Lower leg skin (tissue), 4 donors: Measurements from ENCODE around the gene TRMT1. TPM values are rescaled to one million over a fixed set of nuclear protein-coding genes. Genes with fewer than 3 reads are reported as not detected.

Experiments
- DNase-seq, 2 donors: peaks; one replicate each; pipeline ENCODE4 v3.0.0-alpha.2; 2019; ENCODE audit warnings: low spot score in 2 of 2
- H3K4me3 ChIP-seq: fragments of 200-600 bp; sonication (generic); 2 replicates; pipeline ENCODE4 v1.5.1; 2017; ENCODE audit warnings: mild to moderate bottlenecking, low read depth; ENCODE audit not compliant: poor library complexity, severe bottlenecking
- CTCF ChIP-seq, 3 donors: fragments of 450-650 bp; IDR thresholded peaks; one replicate each; pipeline ENCODE4 v1.5.1; 2016; ENCODE audit warnings: antibody characterized with exemption in 3 of 3, mild to moderate bottlenecking in 3 of 3, moderate library complexity in 2 of 3
- POLR2A ChIP-seq, 2 donors: fragments of 450-650 bp; IDR thresholded peaks; one replicate each; pipeline ENCODE4 v1.6.1; 2016 to 2017; ENCODE audit warnings: antibody characterized with exemption in 2 of 2, mild to moderate bottlenecking in 1 of 2, moderate library complexity in 1 of 2
- WGBS, 2 donors: methylation state at CpG; one replicate each; pipeline ENCODE4 v1.1.5; 2018; 5-methylcytosine and 5-hydroxymethylcytosine counted together
- intact Hi-C: fragments of 100-400 bp; cut with DNase I; formaldehyde crosslinking; loops from one replicate; pipeline ENCODE4 v1.15.0; 2023; ENCODE audit warnings: low total_unique reads
- total RNA-seq, 4 donors: library from RNA; depleted of rRNA; stranded (reverse); fragments of >200 nt; gene quantifications; one replicate each; pipeline ENCODE4 v1.1.0, GENCODE V29; 2016

Gene TRMT1
- total RNA-seq, 4 donors from 2014 or later, result 17.7 to 60.4 (median 32.7) TPM

GRCh38 chr19:13121551-13122274 lies 5.2 kb upstream of the TRMT1 start:
- TF ChIP-seq POLR2A (IDR thresholded peaks at IDR 0.05) (no peak), CTCF (IDR thresholded peaks at IDR 0.05) (no peak)
- 80 to 82% methylated on average over 18 of the region's 18 CpGs for whole genome bisulfite sequencing, 2 donors
- DNase-seq, result no peak
- intact Hi-C loops, result no loop called here
- no peak overlapping the region for H3K4me3 ChIP-seq

GRCh38 chr19:13120817-13121216 lies 4.3 kb upstream of the TRMT1 start:
- intact Hi-C loops, result no loop called here
- TF ChIP-seq POLR2A (IDR thresholded peaks at IDR 0.05) (no peak), CTCF (IDR thresholded peaks at IDR 0.05) (no peak)
- no peak overlapping the region for H3K4me3 ChIP-seq
- no peak for DNase-seq
- WGBS, 2 donors, result 74 to 77% methylated on average over 10 of the region's 10 CpGs

- H3K4me3 ChIP-seq, result no peak overlapping the region
- TF ChIP-seq CTCF (IDR thresholded peaks at IDR 0.05), result no peak
- intact Hi-C loops, result no loop called here
- DNase-seq, result no peak
- 70 to 71% methylated on average over 6 to 8 of the region's 9 CpGs for WGBS, 2 donors
Observed at GRCh38 chr19:13120031-13120430, 3.5 kb upstream of the TRMT1 start.

GRCh38 chr19:13119627-13120026 lies 3.1 kb upstream of the TRMT1 start:
- no peak for TF ChIP-seq POLR2A (IDR thresholded peaks at IDR 0.05)
- no peak for TF ChIP-seq CTCF (IDR thresholded peaks at IDR 0.05)
- 58 to 68% methylated on average over 8 of the region's 8 CpGs for WGBS, 2 donors
- H3K4me3 ChIP-seq, result no peak overlapping the region
- intact Hi-C loops, result loop anchor here (10.0 kb wide), 1 partner anchor 145 kb away; no protein-coding TSS in a partner anchor
- no peak for DNase-seq

- no peak for DNase-seq
- peak overlapping the region; percentile 96 for H3K4me3 ChIP-seq
- intact Hi-C loops, result loop anchor here (10.0 kb wide), 1 partner anchor 146 kb away; no protein-coding TSS in a partner anchor
- 2% methylated on average over 28 to 46 of the region's 57 CpGs for WGBS, 2 donors
- no peak for TF ChIP-seq CTCF (IDR thresholded peaks at IDR 0.05)
- no peak for TF ChIP-seq POLR2A (IDR thresholded peaks at IDR 0.05)
Observed at GRCh38 chr19:13118424-13119193, 2.1 kb upstream of the TRMT1 start.
